IPS-15b (cell line): ENCODE results near the gene ABHD2.

ENCODE experiments used
- H3K27me3 ChIP-seq: one replicate; pipeline ENCODE4 v1.6.1; 2013; ENCODE audit warnings: low read length; ENCODE audit not compliant: control insufficient read depth, insufficient read depth
- H3K36me3 ChIP-seq: one replicate; pipeline ENCODE4 v1.6.1; 2013; ENCODE audit warnings: low read length; ENCODE audit not compliant: control insufficient read depth, insufficient read depth
- H3K4me1 ChIP-seq: one replicate; pipeline ENCODE4 v1.6.1; 2013; ENCODE audit warnings: mild to moderate bottlenecking, low read length; ENCODE audit not compliant: control insufficient read depth, insufficient read depth
- H3K4me3 ChIP-seq: one replicate; pipeline ENCODE4 v1.5.1; 2013; ENCODE audit warnings: low read depth, low read length
- H3K9ac ChIP-seq: one replicate; pipeline ENCODE4 v1.6.1; 2013; ENCODE audit warnings: low read depth, mild to moderate bottlenecking, low read length
- H3K9me3 ChIP-seq: one replicate; pipeline ENCODE4 v1.6.1; 2013; ENCODE audit warnings: mild to moderate bottlenecking, low read length; ENCODE audit not compliant: control insufficient read depth, insufficient read depth

ABHD2 gene

DNA sequence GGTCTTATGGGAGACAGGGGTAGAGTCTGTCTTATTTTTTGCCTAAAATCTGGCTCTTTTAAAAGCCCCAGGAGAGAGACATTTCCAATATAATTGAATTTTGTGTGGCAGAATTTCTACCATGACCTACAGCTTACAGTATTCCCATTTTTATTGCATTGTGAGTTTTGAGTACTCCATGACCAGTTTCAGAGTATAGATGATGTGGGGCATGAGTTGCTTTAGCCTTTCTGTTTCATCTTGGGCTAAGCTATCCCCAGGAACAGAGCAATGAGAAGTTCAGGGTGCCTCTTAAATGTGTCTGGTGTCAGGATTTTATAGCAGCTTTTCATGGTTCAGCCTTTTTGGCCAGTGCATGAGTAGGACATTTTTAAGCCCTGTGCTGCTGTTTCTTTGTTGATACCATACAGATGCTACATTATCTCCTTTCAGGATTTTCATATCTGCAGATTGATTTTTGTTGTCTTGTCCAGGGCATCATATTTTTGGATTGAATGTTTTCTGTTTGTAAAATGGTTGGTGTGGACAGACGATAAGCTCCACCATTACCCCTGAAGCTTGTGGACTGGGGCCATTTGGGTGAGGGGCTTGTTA lies 3.5 kb downstream of the ABHD2 start:
- H3K4me1 ChIP-seq = peaks cover 10% of the 10 kb centered on the region
- H3K36me3 ChIP-seq = no peaks in the 10 kb centered on the region
- no peak overlapping the region for H3K9ac ChIP-seq
- H3K4me3 ChIP-seq = no peak overlapping the region
- H3K27me3 ChIP-seq = peaks cover 3% of the 10 kb centered on the region
- no peaks in the 10 kb centered on the region for H3K9me3 ChIP-seq

DNA sequence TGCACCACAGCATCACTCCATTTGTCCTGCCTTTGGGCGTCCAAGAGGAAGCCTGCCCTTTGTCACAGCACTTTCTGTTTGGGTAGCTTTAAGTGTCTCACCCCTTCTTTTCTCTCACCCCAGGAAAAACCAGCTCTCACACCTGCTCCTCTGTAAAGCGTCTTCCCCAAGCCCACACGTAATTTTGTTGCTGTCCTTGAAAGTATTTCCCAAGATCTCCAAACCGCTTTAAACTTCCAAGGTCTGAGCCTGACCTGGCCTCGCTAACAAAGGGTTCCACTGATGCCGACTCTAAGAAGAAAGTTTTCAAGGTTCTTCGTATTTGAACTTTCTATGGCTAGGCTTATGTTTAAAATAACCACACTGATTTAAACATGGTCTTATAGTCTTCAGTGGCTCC lies 5.3 kb downstream of the ABHD2 start:
- Histone ChIP-seq H3K4me1 (peaks cover 3% of the 10 kb centered on the region), H3K36me3 (no peaks in the 10 kb centered on the region), H3K4me3 (no peak overlapping the region), H3K9ac (no peak overlapping the region), H3K27me3 (peaks cover 3% of the 10 kb centered on the region), H3K9me3 (no peaks in the 10 kb centered on the region)

DNA sequence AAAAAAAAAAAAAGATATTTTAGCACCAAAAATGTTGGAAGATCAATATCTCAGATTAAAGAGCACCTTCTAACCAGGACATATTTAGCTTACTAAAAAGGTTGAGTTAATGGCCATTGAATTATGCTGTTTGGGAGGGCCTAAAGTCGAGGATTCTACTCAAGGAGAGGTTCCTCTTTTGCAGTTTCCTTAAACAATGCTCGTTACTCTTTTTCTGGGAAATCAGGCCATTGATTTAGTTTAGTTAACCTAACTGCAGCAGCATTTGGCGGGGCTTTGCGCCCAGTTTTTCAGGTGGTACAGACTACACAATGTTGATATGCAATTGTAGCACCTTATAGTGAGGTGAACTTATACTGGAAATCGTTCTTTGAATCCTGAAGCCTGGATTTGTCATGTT lies 6.8 kb downstream of the ABHD2 start:
- Histone ChIP-seq H3K27me3 (no peaks in the 10 kb centered on the region), H3K4me1 (peaks cover 3% of the 10 kb centered on the region), H3K4me3 (no peak overlapping the region), H3K9me3 (no peaks in the 10 kb centered on the region), H3K9ac (no peak overlapping the region), H3K36me3 (no peaks in the 10 kb centered on the region)

DNA sequence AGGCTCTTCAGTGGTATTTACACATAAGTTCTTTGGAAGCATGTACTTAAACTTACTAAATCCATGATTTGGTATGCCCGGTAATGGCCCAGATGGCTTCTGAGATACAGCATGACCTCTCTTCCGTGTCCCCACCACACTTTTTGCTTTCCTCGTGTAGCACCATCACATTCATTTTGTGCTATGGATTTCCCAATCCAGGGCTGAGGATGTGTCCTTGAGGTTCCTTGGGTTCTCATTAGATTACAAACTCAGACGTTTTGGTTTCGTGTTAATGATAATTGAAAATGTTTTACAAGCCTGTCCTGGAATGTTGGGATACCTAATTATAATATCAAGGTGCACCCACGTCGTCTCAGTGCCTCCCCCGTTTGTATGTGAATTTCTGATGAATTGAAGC lies 7.3 kb downstream of the ABHD2 start:
- peaks cover 1% of the 10 kb centered on the region for H3K4me1 ChIP-seq
- no peaks in the 10 kb centered on the region for H3K36me3 ChIP-seq
- H3K4me3 ChIP-seq = no peak overlapping the region
- H3K9me3 ChIP-seq = no peaks in the 10 kb centered on the region
- H3K27me3 ChIP-seq = no peaks in the 10 kb centered on the region
- no peak overlapping the region for H3K9ac ChIP-seq

DNA sequence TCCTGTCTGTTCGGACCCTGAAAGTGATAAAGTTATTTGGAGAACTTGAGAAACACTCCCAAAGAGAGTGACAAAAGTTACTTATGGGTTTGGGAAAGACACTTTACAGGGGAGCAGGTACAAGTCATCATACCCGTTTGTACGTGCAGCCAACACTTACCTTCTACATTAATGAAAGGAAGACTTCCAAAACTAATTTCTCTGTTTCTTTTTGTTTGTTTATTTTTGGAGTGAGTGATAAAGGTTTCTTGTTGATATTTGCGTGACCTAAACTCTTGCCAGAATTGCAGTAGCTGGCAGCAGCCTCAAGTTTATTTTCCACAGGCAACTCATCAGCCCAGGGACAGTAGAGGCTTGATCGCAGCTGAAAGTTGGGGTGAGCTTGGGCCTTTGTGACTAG lies 8.4 kb downstream of the ABHD2 start:
- no peaks in the 10 kb centered on the region for H3K36me3 ChIP-seq
- no peak overlapping the region for H3K9ac ChIP-seq
- no peaks in the 10 kb centered on the region for H3K4me1 ChIP-seq
- H3K4me3 ChIP-seq = no peak overlapping the region
- no peaks in the 10 kb centered on the region for H3K27me3 ChIP-seq
- H3K9me3 ChIP-seq = no peaks in the 10 kb centered on the region

DNA sequence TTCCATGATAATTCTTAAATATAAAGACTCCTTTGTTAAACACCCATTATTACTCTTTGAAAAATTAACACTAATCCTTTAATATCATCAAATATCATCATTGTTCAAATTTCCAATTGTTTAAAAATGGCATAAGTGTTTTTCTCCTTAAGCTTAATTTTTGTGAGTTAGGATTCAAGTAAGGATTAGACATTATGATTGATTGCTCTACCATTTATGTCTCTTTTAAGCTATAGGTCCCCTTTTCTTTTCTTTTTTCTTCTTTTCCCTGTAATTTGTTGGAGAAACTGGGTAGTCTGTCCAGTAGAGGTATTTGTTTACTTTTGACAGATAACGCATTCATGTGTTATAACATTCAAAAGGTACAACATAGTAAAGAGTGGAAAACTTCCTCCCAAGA lies 9.1 kb downstream of the ABHD2 start:
- Histone ChIP-seq H3K9ac (no peak overlapping the region), H3K27me3 (no peaks in the 10 kb centered on the region), H3K4me1 (no peaks in the 10 kb centered on the region), H3K9me3 (no peaks in the 10 kb centered on the region), H3K4me3 (no peak overlapping the region), H3K36me3 (no peaks in the 10 kb centered on the region)

DNA sequence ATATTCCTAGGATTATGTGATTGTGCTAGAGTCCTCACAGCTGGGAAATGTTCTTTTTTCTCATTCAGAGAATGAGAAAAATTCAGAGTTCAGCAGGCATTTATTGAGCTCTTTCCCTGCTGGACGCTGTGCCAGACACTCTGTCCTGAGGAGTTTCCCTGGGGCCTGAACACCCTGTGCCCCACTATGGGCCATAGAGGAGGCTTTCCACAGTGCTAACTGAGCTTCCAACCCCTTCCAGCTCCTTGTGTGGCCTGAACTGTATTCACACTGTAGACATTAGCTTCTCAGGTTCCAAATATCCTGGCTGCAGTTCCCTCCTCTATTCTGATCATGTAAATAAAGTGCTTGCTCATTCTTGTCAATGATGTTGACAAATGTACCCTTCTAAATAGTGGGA lies 10.0 kb downstream of the ABHD2 start:
- Histone ChIP-seq H3K36me3 (no peaks in the 10 kb centered on the region), H3K9me3 (no peaks in the 10 kb centered on the region), H3K4me3 (no peak overlapping the region), H3K9ac (no peak overlapping the region), H3K4me1 (no peaks in the 10 kb centered on the region), H3K27me3 (no peaks in the 10 kb centered on the region)

DNA sequence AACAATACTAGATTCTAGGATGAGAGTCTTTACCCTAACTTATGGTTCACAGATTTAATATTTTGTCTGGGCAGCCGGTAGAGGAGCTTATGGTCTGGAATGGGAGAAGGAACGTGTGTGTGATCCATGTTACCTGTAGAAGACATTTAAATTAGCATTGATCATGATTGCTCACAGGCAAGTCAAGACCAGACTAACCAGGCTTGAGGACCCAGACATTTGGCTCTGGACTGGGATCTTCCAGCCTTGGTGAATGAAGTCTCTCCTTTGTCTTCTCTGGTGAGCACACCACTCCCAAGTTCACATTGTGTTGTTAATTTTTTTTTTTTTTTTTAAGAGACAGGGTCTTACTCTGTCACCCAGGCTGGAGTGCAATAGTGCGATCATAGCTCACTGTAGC lies 11.7 kb downstream of the ABHD2 start:
- no peaks in the 10 kb centered on the region for H3K36me3 ChIP-seq
- H3K4me3 ChIP-seq = no peak overlapping the region
- H3K27me3 ChIP-seq = no peaks in the 10 kb centered on the region
- no peaks in the 10 kb centered on the region for H3K9me3 ChIP-seq
- no peaks in the 10 kb centered on the region for H3K4me1 ChIP-seq
- H3K9ac ChIP-seq = no peak overlapping the region

DNA sequence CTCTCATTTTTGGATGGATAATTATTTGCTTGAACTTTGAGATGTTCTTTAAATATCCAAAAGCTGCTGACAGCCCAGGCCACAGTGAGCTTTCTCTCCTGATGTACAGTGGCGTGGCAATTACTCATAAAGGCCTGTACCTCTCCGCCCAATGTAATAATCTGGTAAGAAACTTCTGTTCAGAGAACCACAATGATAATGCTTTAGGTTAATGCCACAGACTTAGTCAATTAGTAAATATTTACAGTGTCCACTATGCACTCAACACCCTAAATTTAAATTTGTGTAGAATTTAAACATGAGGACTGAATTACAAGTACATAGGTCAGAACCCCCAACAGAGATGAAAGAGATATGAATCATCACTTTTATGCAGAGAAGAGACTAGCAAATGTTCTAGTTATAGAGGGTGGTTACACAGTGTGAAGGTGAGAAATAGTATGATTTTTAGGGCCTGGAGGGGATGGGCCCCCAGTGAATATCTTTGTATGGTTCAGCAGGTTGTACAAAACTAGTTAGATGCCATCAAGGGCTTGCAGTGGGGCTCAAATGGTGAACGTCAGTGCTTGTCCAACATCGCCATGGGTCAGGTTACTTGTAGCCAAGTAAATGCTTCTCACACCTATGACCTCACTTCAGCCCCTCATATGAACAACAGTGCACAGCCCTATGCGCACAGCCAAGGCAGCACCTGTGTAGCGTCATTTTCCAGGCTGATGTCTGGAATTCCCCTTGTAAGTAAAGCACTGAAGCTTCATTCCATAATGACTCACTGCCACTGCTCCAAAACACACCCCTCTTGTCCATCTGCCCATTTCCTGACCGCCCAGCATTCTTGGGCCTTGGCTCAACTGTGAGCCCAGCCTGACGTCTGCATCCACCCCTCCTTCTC lies 13.3 kb downstream of the ABHD2 start:
- Histone ChIP-seq H3K4me3 (no peak overlapping the region), H3K27me3 (no peaks in the 10 kb centered on the region), H3K4me1 (no peaks in the 10 kb centered on the region), H3K36me3 (no peaks in the 10 kb centered on the region), H3K9ac (no peak overlapping the region), H3K9me3 (no peaks in the 10 kb centered on the region)

DNA sequence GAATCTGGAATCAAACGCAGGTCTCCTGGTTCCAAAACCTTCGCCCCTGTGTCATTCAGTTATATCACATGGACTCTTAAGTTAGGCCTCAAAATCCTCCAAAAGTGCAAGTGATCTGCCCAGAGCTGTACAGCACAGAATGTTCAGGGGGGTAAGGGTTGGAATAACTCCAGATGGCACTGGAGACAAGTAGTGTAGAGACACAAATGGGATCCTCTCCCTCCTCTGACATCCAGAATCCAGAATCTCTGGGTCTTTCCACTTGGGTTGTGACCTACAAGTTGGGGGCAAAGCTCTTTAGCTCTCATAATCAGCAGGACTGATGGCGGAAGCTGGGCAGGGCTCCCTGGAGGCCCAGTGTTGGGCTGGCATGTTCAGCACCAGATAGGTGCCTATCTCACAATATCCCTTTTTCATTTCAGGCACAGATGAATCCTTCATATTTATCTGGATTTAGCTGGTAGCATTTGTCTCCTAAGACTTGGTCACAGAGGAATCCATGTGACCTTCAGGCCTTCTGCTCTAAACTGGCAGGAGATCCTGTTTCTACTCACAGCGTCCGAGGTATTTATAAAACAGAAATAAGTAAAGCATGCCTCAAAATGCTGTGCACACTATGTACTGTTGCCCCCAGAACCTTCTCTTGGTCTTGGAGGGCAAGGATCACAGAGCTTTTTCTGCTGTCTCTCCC lies 15.4 kb downstream of the ABHD2 start:
- Histone ChIP-seq H3K4me3 (no peak overlapping the region), H3K4me1 (no peaks in the 10 kb centered on the region), H3K9me3 (no peaks in the 10 kb centered on the region), H3K27me3 (no peaks in the 10 kb centered on the region), H3K9ac (no peak overlapping the region), H3K36me3 (no peaks in the 10 kb centered on the region)

DNA sequence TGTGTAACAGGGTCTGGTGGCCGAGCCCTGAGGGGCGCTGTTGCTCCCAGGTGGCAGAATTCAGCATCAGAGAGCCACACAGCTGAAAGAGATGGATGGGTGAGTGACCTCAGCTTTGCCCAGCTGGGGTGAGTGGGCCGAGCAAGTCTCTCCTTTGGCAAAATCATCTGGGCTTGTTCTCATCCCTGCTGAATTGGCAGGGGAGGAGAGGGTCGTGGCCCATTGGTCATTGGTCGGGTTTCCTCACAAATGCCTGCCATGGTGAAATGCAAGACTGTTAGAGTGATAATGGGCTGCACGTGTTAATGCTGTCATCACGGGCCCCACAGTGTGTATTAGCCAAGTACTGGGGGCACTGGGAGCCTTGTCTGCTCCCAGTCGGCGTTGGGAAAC lies 15.9 kb downstream of the ABHD2 start:
- no peak overlapping the region for H3K4me3 ChIP-seq
- H3K36me3 ChIP-seq = no peaks in the 10 kb centered on the region
- no peaks in the 10 kb centered on the region for H3K27me3 ChIP-seq
- peaks cover 3% of the 10 kb centered on the region for H3K4me1 ChIP-seq
- no peak overlapping the region for H3K9ac ChIP-seq
- H3K9me3 ChIP-seq = no peaks in the 10 kb centered on the region

DNA sequence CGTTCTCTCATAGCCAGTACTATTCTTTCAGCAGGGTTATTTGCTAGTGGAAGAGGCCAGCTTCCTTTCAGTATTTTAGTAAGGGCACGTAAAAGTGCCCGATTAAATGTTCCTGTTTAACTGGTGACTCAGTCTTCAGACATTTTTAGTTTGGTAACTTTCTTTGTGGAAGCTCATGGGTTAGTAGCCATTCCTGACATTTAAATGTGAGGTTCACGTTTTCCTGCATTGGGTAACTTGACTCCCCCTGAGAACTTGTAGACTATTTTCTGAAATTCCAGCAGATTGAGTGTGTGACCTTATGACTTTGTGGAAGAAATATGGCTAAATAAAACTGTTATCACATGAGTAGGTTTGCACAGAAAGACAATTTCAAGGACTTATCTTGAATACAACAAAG lies 16.9 kb downstream of the ABHD2 start:
- no peak overlapping the region for H3K9ac ChIP-seq
- H3K4me1 ChIP-seq = peaks cover 6% of the 10 kb centered on the region

More for the DNA sequence above, 16.9 kb downstream of the ABHD2 start:
- Histone ChIP-seq H3K36me3 (no peaks in the 10 kb centered on the region), H3K4me3 (no peak overlapping the region), H3K9me3 (no peaks in the 10 kb centered on the region), H3K27me3 (no peaks in the 10 kb centered on the region)
